HFFc6 (cell line): Measurements from ENCODE around the gene C1QTNF7. TPM values are rescaled to one million over a fixed set of nuclear protein-coding genes. Genes with fewer than 3 reads are reported as not detected.

Experiments used
- DNase-seq: peaks from one replicate; pipeline ENCODE4 v3.0.0-alpha.2; 2018
- H3K27ac Mint-ChIP-seq: 2 replicates; pipeline ENCODE4 v1.8.0; 2020; ENCODE audit warnings: mild to moderate bottlenecking, mixed read lengths
- H3K27me3 Mint-ChIP-seq: 2 replicates; pipeline ENCODE4 v1.8.0; 2021; ENCODE audit warnings: mild to moderate bottlenecking, moderate library complexity, mixed read lengths; ENCODE audit not compliant: insufficient read depth
- H3K36me3 Mint-ChIP-seq: 2 replicates; pipeline ENCODE4 v1.8.0; 2021; ENCODE audit warnings: low read depth, mixed read lengths
- H3K4me1 Mint-ChIP-seq: 2 replicates; pipeline ENCODE4 v1.8.0; 2020; ENCODE audit warnings: low read depth, mixed read lengths
- H3K4me3 Mint-ChIP-seq: 2 replicates; pipeline ENCODE4 v1.8.0; 2020; ENCODE audit warnings: mild to moderate bottlenecking, moderate library complexity, mixed read lengths
- H3K9me3 Mint-ChIP-seq: 2 replicates; pipeline ENCODE4 v1.8.0; 2020; ENCODE audit warnings: mild to moderate bottlenecking, mixed read lengths
- CTCF ChIP-seq: fragments of 200-600 bp; sonication (generic); IDR thresholded peaks from 2 replicates; pipeline ENCODE4 v1.5.0; 2021; ENCODE audit warnings: antibody characterized with exemption, mild to moderate bottlenecking
- total RNA-seq, 6 experiments: library from RNA; stranded (reverse); fragmentation: NEBNext Ultra II Directional; extraction: Animal tissue kit (Norgen Biotek cat#: 25700); gene quantifications; 2 replicates in 1 of 6; 3 replicates in 5 of 6; pipeline ENCODE4 v1.2.3, GENCODE V29; 2021

Gene C1QTNF7
- total RNA-seq, 6 experiments from 2014 or later, result 0.15 TPM; not detected in 5

GRCh38 chr4:15481961-15482745 lies 54.3 kb downstream of the C1QTNF7 start:
- H3K36me3 Mint-ChIP-seq, result peaks cover 53% of the 10 kb centered on the region

GRCh38 chr4:15482842-15483241 lies 55.0 kb downstream of the C1QTNF7 start:
- H3K4me3 Mint-ChIP-seq, result no peak overlapping the region
- no peak for DNase-seq
- no peak for TF ChIP-seq CTCF
- peaks cover 25% of the 10 kb centered on the region for H3K4me1 Mint-ChIP-seq
- no peak overlapping the region for H3K27ac Mint-ChIP-seq
- H3K9me3 Mint-ChIP-seq, result peaks cover 7% of the 10 kb centered on the region
- peaks cover 60% of the 10 kb centered on the region for H3K36me3 Mint-ChIP-seq
- H3K27me3 Mint-ChIP-seq, result no peaks in the 10 kb centered on the region

More at GRCh38 chr4:15481961-15482745, 54.3 kb downstream of the C1QTNF7 start:
- DNase-seq, result no peak
- H3K27me3 Mint-ChIP-seq, result no peaks in the 10 kb centered on the region
- H3K27ac Mint-ChIP-seq, result no peak overlapping the region
- peaks cover 25% of the 10 kb centered on the region for H3K4me1 Mint-ChIP-seq
- no peak overlapping the region for H3K4me3 Mint-ChIP-seq
- peaks cover 4% of the 10 kb centered on the region; the same call in 1 of the 2 replicates for H3K9me3 Mint-ChIP-seq
- no peak for TF ChIP-seq CTCF

GRCh38 chr4:15488136-15488535 lies 60.3 kb downstream of the C1QTNF7 start:
- peaks cover 32% of the 10 kb centered on the region for H3K4me1 Mint-ChIP-seq
- H3K9me3 Mint-ChIP-seq, result peaks cover 14% of the 10 kb centered on the region
- H3K4me3 Mint-ChIP-seq, result no peak overlapping the region
- peaks cover 5% of the 10 kb centered on the region; the same call in 1 of the 2 replicates for H3K27me3 Mint-ChIP-seq
- peaks cover 77% of the 10 kb centered on the region for H3K36me3 Mint-ChIP-seq
- no peak for TF ChIP-seq CTCF
- no peak overlapping the region for H3K27ac Mint-ChIP-seq
- DNase-seq, result no peak

DNA sequence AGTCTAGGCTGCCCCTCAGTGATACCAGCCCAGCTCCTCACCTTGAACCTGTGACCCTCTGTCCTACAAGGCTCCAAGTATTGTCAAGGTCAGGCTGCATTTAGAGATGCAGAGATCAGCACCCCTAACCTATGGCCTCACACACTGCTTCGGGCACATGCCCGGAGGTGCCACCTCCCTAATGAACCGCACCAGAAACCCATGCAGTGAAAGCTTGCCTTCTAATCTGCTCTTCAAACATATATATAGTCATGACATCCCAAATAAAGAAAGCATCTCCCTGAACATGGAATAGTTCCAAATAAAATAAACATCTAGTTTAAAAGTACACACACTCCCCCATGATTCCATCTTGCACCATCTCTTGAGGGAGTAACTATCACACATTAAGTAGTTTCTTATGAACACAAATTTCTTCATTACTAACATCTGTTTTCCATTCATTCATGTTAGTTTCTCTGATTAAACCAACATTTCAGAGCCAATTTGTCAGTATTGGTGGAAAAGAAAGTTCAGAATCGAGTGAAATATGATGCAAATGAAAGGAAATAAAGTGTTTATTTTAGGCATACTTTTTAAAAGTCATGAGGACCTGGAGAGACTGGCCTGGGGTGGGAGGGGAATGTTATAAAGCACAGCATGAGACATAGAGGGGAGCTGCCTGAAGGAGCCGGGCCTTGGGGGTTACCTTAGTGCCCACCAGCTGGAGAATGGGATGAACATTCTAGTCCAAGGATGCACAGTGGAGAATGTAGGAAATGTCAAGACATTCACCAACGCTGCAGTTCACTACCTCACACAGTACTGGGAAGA lies 61.0 kb downstream of the C1QTNF7 start:
- no peak for TF ChIP-seq CTCF
- Mint-ChIP-seq H3K9me3 (peaks cover 14% of the 10 kb centered on the region), H3K27me3 (peaks cover 5% of the 10 kb centered on the region; the same call in 1 of the 2 replicates), H3K4me1 (peaks cover 36% of the 10 kb centered on the region), H3K27ac (peak overlapping the region; percentile 29), H3K36me3 (peaks cover 74% of the 10 kb centered on the region), H3K4me3 (peak overlapping the region; percentile 49; the same call in 1 of the 2 replicates)
- DNase-seq, result peak; percentile 39

- Mint-ChIP-seq H3K4me3 (peak overlapping the region; percentile 29), H3K27me3 (peaks cover 5% of the 10 kb centered on the region; the same call in 1 of the 2 replicates), H3K9me3 (peaks cover 10% of the 10 kb centered on the region), H3K27ac (peak overlapping the region; percentile 1; the same call in 1 of the 2 replicates), H3K4me1 (peaks cover 36% of the 10 kb centered on the region), H3K36me3 (peaks cover 67% of the 10 kb centered on the region)
- no peak for DNase-seq
- TF ChIP-seq CTCF, result no peak
These were observed 61.7 kb downstream of the C1QTNF7 start for GRCh38 chr4:15489551-15489950.
